Measurements from ENCODE around the gene TEAD1.
A peak's percentile ranks its signal among the peaks of the same experiment; 100 is the strongest.

Gene TEAD1

DNA sequence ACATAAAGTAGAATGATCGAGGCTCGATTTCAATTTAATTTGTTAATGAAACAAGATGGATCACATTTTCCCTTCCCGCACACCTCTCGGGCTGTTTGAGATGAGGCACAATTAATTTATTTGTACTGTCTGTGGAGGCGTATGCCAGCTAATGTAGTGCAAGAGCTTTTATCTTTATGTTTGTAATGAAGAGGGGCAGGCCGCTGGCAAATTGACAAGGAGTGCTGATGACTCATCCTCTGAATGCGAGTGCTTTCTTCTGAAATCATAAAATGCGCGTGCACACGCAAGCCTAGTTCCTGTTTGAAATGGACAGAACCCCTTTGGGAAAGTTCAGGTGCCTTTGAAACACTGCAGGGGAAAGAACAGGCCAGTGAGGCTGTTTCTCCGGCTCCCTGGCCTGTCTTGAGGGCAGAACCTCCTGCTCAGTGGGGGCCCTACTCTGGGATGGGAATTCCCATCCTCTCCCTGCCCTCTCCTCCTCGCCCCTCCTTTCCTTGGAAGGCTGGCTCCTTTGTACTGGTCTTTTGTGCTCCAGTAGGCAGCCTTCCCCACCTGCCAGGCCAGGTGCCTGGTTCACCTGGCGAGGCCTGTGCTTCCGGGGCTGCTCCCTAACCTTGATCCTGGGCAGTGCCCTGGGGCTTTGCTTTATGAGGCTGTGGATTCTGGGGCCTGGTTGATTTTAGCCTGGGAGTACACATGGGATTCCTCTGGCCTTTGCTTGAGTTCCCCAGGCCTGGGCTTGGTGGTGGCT lies 50.3 kb downstream of the TEAD1 start:
- Histone ChIP-seq H3K79me2 (ENCODE audit: low read length) (peaks cover 95% of the 10 kb centered on the region), H3K27ac (ENCODE audit: low read length) (no peak overlapping the region; the same call in 1 of the 2 replicates), H3K36me3 (replicated peaks; ENCODE audit: insufficient read depth, low read length) (no peaks in the 10 kb centered on the region), H3F3A (ENCODE audit: insufficient read depth, low read length) (no peaks in the 10 kb centered on the region), H3K4me2 (ENCODE audit: low read depth, low read length) (no peak overlapping the region; the same call in 1 of the 2 replicates), H3K4me3 (ENCODE audit: low read length) (no peak overlapping the region), H3K9me3 (replicated peaks; ENCODE audit: insufficient read depth, low read length) (no peaks in the 10 kb centered on the region), H3K9me2 (replicated peaks; ENCODE audit: insufficient read depth, low read length) (no peaks in the 10 kb centered on the region), H3K4me1 (ENCODE audit: low read length) (peaks cover 23% of the 10 kb centered on the region), H3K27me3 (replicated peaks; ENCODE audit: insufficient read depth, low read length) (no peaks in the 10 kb centered on the region), H2AFZ (ENCODE audit: low read length) (no peak overlapping the region), H4K20me1 (ENCODE audit: insufficient read depth, low read length) (no peaks in the 10 kb centered on the region), H3K9ac (ENCODE audit: low read length) (no peak overlapping the region)
- DNase-seq = no peak
- TF ChIP-seq, protein P1, sequence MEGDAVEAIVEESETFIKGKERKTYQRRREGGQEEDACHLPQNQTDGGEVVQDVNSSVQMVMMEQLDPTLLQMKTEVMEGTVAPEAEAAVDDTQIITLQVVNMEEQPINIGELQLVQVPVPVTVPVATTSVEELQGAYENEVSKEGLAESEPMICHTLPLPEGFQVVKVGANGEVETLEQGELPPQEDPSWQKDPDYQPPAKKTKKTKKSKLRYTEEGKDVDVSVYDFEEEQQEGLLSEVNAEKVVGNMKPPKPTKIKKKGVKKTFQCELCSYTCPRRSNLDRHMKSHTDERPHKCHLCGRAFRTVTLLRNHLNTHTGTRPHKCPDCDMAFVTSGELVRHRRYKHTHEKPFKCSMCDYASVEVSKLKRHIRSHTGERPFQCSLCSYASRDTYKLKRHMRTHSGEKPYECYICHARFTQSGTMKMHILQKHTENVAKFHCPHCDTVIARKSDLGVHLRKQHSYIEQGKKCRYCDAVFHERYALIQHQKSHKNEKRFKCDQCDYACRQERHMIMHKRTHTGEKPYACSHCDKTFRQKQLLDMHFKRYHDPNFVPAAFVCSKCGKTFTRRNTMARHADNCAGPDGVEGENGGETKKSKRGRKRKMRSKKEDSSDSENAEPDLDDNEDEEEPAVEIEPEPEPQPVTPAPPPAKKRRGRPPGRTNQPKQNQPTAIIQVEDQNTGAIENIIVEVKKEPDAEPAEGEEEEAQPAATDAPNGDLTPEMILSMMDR (IDR thresholded peaks at IDR 0.05; ENCODE audit: low read length) = no peak
- TF ChIP-seq EZH2phosphoT487 (IDR thresholded peaks at IDR 0.05; ENCODE audit: low read length) (no peak), EZH2 (optimal IDR thresholded peaks at IDR 0.05; ENCODE audit: low read depth, low read length) (no peak)

DNA sequence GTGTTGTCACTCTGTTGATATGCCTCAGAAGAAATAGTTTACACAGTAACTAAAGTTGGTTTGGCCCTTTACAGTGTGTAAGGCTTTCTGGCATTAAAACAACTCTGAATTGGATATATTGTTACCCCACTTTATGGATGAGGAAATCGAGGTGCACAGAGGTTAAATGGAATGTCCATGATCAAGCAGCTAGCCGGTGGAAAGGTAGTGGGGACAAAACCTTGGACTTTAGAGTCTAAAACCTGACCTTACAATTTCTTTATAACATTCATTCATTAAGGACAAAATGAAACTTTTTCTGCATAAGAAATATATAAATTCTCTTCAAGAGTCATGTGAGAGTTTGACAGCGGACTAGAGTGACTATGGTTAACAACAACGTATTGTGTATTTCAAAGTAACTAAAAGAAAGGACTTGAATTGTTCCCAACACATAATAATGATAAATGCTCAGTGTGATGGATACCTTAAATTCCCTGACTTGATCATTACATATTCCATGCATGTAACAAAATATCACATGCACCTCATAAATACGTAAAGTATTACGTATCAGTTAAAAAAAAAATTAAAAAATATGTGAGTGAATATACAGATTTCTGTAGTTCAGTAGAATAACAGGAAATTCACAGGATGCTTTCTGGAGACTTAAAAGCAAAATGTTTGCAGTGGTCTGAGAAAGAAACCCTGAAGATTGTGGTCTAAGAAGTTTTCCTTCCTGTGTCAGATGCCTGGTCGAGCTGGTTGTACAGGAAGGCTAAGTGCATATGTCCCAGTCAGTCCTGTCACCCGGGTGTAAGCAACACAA lies 51.0 kb downstream of the TEAD1 start:
- DNase-seq = peak; percentile 45
- no peak overlapping the region for H2AFZ ChIP-seq (ENCODE audit: low read length)
- peaks cover 23% of the 10 kb centered on the region for H3K4me1 ChIP-seq (ENCODE audit: low read length)
- no peaks in the 10 kb centered on the region for H3F3A ChIP-seq (ENCODE audit: insufficient read depth, low read length)
- no peak overlapping the region for H3K9ac ChIP-seq (ENCODE audit: low read length)
- no peak overlapping the region; the same call in 1 of the 2 replicates for H3K27ac ChIP-seq (ENCODE audit: low read length)
- H4K20me1 ChIP-seq (ENCODE audit: insufficient read depth, low read length) = no peaks in the 10 kb centered on the region
- H3K9me3 ChIP-seq (replicated peaks; ENCODE audit: insufficient read depth, low read length) = no peaks in the 10 kb centered on the region
- no peaks in the 10 kb centered on the region for H3K36me3 ChIP-seq (replicated peaks; ENCODE audit: insufficient read depth, low read length)
- H3K79me2 ChIP-seq (ENCODE audit: low read length) = peaks cover 95% of the 10 kb centered on the region
- H3K4me3 ChIP-seq (ENCODE audit: low read length) = no peak overlapping the region
- TF ChIP-seq, protein P1 (IDR thresholded peaks at IDR 0.05; ENCODE audit: low read length) = no peak
- no peak for TF ChIP-seq EZH2phosphoT487 (IDR thresholded peaks at IDR 0.05; ENCODE audit: low read length)
- TF ChIP-seq EZH2 (optimal IDR thresholded peaks at IDR 0.05; ENCODE audit: low read depth, low read length) = no peak
- H3K9me2 ChIP-seq (replicated peaks; ENCODE audit: insufficient read depth, low read length) = no peaks in the 10 kb centered on the region
- no peaks in the 10 kb centered on the region for H3K27me3 ChIP-seq (replicated peaks; ENCODE audit: insufficient read depth, low read length)
- no peak overlapping the region; the same call in 1 of the 2 replicates for H3K4me2 ChIP-seq (ENCODE audit: low read depth, low read length)

DNA sequence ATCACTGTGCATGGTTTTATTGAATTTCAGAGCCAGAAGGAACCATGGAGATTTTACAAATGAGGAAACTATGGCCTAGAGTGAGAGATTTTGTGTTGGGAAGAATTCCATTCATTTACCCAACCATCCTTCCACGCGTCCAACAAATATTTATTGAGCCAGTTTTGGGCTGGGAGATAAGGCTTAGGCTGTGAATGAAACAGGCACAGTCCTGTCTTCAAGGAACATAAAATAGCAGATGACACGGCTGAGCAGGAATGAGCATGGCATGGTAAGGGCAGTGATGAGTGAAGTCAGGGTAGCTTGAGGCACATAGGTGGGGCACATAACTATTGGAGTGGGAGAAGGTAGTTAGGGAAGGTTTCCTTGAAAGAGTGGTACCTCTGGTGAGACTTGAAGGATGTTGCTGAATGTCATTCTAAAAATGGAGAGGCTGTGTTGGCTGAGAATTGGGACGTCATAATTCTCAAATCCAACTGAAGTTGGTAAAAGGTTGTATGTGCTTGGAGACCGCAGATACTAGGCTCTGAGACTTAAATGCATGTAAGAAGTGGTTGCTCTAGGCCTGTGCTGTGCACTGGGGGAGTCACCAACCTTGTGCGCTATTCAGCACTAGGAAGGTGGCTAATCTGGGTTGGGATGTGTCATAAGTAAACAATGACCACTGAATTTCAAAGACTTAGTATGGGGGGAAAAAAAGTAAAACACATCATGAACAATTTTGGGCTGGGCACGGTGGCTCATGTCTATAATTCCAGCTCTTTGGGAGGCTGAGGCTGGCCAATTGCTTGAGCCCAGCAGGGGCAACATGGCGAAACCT lies 51.9 kb downstream of the TEAD1 start:
- no peaks in the 10 kb centered on the region for H4K20me1 ChIP-seq (ENCODE audit: insufficient read depth, low read length)
- H3K4me2 ChIP-seq (ENCODE audit: low read depth, low read length) = no peak overlapping the region
- H3F3A ChIP-seq (ENCODE audit: insufficient read depth, low read length) = no peaks in the 10 kb centered on the region
- peaks cover 95% of the 10 kb centered on the region for H3K79me2 ChIP-seq (ENCODE audit: low read length)
- DNase-seq = no peak
- H3K9me3 ChIP-seq (replicated peaks; ENCODE audit: insufficient read depth, low read length) = no peaks in the 10 kb centered on the region
- no peak overlapping the region for H3K27ac ChIP-seq (ENCODE audit: low read length)
- H3K4me3 ChIP-seq (ENCODE audit: low read length) = no peak overlapping the region
- H3K36me3 ChIP-seq (replicated peaks; ENCODE audit: insufficient read depth, low read length) = no peaks in the 10 kb centered on the region
- no peak overlapping the region for H2AFZ ChIP-seq (ENCODE audit: low read length)
- TF ChIP-seq EZH2phosphoT487 (IDR thresholded peaks at IDR 0.05; ENCODE audit: low read length) (no peak), EZH2 (optimal IDR thresholded peaks at IDR 0.05; ENCODE audit: low read depth, low read length) (no peak)
- TF ChIP-seq, protein P1 (IDR thresholded peaks at IDR 0.05; ENCODE audit: low read length) = no peak
- no peak overlapping the region for H3K9ac ChIP-seq (ENCODE audit: low read length)
- peaks cover 23% of the 10 kb centered on the region for H3K4me1 ChIP-seq (ENCODE audit: low read length)
- H3K27me3 ChIP-seq (replicated peaks; ENCODE audit: insufficient read depth, low read length) = no peaks in the 10 kb centered on the region
- H3K9me2 ChIP-seq (replicated peaks; ENCODE audit: insufficient read depth, low read length) = no peaks in the 10 kb centered on the region
